GM12874 (cell line): ENCODE results near the gene PTGER3.

Source experiments
- TF ChIP-seq, protein P1 (sequence below): IDR thresholded peaks from 2 replicates; pipeline ENCODE4 v1.5.1; 2011; ENCODE audit warnings: low read depth, mild to moderate bottlenecking, control low read depth, low read length, moderate library complexity; ENCODE audit not compliant: insufficient read depth

Gene PTGER3

DNA sequence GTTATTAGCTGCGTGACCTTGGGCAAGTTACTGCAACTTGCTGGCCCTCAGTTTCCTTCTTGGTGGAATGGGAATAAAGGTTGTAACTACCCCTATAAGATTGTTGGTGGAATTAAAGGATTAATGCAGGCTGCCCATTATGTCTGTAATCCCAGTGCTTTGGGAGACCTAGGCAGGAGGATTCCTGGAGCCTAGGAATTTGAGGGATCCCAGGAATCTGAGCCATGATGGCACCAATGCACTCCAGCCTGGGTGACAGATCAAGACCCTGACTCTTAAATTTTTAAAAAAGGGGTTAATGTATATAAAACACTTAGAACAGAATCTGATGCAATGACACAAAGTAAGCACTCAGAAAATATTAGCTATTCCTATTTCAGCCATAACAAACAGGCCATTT is 67.3 kb downstream of the PTGER3 start:
- TF ChIP-seq, protein P1, sequence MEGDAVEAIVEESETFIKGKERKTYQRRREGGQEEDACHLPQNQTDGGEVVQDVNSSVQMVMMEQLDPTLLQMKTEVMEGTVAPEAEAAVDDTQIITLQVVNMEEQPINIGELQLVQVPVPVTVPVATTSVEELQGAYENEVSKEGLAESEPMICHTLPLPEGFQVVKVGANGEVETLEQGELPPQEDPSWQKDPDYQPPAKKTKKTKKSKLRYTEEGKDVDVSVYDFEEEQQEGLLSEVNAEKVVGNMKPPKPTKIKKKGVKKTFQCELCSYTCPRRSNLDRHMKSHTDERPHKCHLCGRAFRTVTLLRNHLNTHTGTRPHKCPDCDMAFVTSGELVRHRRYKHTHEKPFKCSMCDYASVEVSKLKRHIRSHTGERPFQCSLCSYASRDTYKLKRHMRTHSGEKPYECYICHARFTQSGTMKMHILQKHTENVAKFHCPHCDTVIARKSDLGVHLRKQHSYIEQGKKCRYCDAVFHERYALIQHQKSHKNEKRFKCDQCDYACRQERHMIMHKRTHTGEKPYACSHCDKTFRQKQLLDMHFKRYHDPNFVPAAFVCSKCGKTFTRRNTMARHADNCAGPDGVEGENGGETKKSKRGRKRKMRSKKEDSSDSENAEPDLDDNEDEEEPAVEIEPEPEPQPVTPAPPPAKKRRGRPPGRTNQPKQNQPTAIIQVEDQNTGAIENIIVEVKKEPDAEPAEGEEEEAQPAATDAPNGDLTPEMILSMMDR, result no peak

DNA sequence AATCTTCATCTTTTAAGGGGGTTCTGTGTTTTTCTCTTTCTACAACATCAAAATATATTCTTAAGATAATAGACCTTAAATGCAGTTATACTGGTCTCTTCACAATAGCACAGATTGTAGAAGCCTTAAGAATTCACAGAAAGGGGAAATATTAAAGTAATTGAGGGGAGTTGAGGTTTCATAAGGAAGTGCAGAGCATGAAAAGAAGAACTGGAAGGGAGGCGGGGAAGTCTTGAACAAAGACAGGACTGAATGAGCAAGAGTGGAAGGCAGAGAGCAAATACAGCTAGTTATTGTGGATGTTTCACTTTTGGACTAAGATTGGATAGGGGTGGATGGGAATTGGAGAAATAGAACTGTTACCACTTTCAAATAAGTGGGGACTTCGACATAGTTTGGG is 67.7 kb downstream of the PTGER3 start:
- TF ChIP-seq, protein P1, result no peak

DNA sequence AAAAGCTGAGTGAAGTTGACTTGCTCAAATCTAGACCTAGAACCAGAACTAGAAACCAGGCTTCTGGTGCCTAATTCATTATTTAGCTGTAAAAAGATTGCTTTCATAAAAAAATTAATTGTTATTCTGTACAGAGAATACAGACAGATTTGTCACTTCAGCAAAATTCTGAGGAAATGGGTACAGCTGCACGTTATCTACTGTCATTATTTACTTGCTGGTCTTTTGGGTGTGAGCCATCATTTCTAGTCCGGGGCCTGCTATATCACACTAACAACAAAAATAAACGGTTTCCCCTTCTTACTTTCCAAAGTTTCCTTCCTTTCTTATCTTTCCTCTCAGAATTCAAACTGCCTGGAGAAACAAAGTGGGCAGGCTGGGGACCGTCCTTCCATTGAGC is 68.3 kb downstream of the PTGER3 start:
- TF ChIP-seq, protein P1, result no peak

DNA sequence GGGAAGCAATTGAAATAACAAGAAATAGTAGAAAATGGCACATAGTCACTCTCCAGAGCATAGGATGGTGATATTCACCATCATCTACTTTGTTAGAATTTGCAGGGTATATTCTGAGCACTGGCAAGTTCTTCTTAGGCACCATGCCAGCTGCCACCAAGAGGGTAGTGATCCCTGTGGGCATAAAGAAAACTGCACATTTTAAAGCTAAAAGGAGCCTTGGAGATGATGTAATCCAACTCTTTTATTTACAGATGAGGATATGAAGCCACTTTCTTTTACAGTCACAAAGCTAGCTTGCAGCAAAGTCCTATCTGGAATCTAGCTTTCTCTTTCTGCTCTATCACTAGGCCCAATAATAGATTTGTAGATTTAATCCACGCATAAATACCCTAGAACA is 69.0 kb downstream of the PTGER3 start:
- TF ChIP-seq, protein P1, result no peak

DNA sequence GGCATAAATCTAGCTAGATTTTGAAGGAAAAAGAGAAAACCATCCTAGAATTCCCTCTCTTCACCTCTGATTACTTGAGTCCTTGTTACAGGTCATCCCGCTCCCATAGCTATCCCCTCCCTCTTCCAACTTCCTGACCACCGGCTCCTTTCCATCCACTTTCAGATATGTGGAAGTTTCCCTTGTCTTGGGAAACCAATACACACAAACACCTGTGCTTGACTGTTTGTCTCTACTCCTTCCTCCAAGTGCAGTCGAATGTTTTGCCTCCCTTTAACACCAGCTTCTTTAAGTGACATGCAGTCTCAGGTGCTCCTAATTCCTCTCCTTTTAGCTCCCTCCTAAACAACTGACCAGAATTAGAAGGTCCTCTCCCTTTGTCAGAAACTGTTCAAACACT is 70.0 kb downstream of the PTGER3 start:
- TF ChIP-seq, protein P1, result no peak

DNA sequence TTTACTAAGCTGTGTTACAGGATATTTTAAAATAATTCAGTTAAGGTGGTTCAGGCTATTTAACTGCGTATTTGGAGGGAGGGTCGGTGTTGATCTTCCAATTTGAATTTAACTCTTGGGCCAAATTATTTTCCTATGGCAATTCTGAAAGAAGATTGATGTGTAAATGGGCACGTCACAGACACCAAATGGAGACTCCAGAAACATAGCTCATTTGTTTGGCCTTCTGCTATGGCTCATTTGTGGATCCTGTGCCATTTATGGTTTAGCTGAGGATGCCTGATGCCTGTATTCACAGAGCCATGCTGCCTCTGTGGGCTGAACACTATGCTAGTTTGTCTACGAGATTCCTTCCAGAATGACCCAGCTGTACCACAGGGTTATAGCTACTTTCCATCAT is 70.6 kb downstream of the PTGER3 start:
- TF ChIP-seq, protein P1, result no peak

DNA sequence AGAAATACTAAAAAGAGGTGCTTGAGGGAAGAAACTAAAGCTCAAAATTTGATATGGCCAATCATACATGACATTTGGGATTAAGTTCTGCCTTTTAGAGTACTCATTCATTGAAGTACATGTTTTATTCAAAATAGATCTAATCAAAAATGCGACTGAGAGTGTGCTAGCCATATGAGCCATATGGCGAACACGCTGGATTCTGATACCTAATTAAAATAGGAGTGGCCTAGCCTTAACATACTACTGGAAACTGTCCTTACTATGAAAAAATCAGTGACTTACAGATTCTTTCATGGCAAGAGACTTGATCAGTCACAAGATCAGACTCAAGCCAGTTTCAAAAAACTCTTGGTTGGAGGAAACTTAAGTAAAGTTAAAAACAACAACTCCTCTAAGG is 73.9 kb downstream of the PTGER3 start:
- TF ChIP-seq, protein P1, result no peak

DNA sequence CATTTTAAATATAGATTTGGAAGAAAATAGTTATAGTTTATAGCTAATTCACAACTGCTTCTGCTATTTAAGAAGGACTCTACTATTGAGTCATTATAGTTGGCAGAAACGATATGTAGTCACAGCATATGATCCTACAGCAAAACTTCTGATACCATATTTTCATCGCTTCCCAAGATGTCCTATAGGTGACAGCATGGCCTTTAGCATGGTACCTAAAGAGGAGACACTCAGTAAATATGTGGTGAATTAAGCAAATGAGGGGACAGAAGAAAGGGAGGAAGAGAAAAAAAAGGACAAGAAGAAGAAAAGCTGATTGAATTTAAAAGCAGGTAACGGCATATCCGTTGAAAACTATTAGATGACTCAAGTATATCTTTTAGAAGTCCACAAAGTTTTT is 77.2 kb downstream of the PTGER3 start:
- TF ChIP-seq, protein P1, result no peak
